GM23248 (cell line): Measurements from ENCODE around the gene RASAL2. TPM values are rescaled to one million over a fixed set of nuclear protein-coding genes. Genes with fewer than 3 reads are reported as not detected.
A peak's percentile ranks its signal among the peaks of the same experiment; 100 is the strongest.

ENCODE experiments used
- DNase-seq: peaks from one replicate; pipeline ENCODE4 v3.0.0-alpha.2; 2015
- H2AFZ ChIP-seq: fragments of 200-600 bp; sonication (generic); 2 replicates; pipeline ENCODE4 v1.6.1; 2016; ENCODE audit warnings: antibody characterized with exemption
- H3F3A ChIP-seq: fragments of 200-600 bp; sonication (generic); 2 replicates; pipeline ENCODE4 v1.6.1; 2016; ENCODE audit warnings: mild to moderate bottlenecking, antibody characterized with exemption, mixed run types; ENCODE audit not compliant: insufficient read depth
- H3K27ac ChIP-seq: fragments of 200-600 bp; sonication (generic); 2 replicates; pipeline ENCODE4 v1.5.1; 2016; ENCODE audit warnings: mild to moderate bottlenecking
- H3K27me3 ChIP-seq: fragments of 200-600 bp; sonication (generic); replicated peaks from 2 replicates; pipeline ENCODE4 v1.6.1; 2016; ENCODE audit warnings: mild to moderate bottlenecking; ENCODE audit not compliant: insufficient read depth
- H3K36me3 ChIP-seq: fragments of 200-600 bp; sonication (generic); 2 replicates; pipeline ENCODE4 v1.6.1; 2016; ENCODE audit warnings: low read depth, mild to moderate bottlenecking
- H3K4me1 ChIP-seq: fragments of 200-600 bp; sonication (generic); 2 replicates; pipeline ENCODE4 v1.6.1; 2016; ENCODE audit warnings: mild to moderate bottlenecking; ENCODE audit not compliant: insufficient read depth
- H3K4me2 ChIP-seq: fragments of 200-600 bp; sonication (generic); one replicate; pipeline ENCODE4 v1.6.1; 2016; ENCODE audit warnings: mild to moderate bottlenecking; ENCODE audit not compliant: unreplicated experiment
- H3K4me3 ChIP-seq: fragments of 200-600 bp; sonication (generic); 2 replicates; pipeline ENCODE4 v1.5.1; 2016; ENCODE audit warnings: mild to moderate bottlenecking
- H3K79me2 ChIP-seq: fragments of 200-600 bp; sonication (generic); 2 replicates; pipeline ENCODE4 v1.6.1; 2016; ENCODE audit warnings: mild to moderate bottlenecking; ENCODE audit not compliant: insufficient read depth
- H3K9ac ChIP-seq: fragments of 200-600 bp; sonication (generic); 2 replicates; pipeline ENCODE4 v1.6.1; 2016; ENCODE audit warnings: mild to moderate bottlenecking
- H3K9me2 ChIP-seq: fragments of 200-600 bp; sonication (generic); 2 replicates; pipeline ENCODE4 v1.6.1; 2016; ENCODE audit warnings: mixed run types, mild to moderate bottlenecking, moderate library complexity; ENCODE audit not compliant: insufficient read depth
- H3K9me3 ChIP-seq: fragments of 200-600 bp; sonication (generic); one replicate; pipeline ENCODE4 v1.6.1; 2017; ENCODE audit warnings: low read depth
- H4K20me1 ChIP-seq: fragments of 200-600 bp; sonication (generic); 2 replicates; pipeline ENCODE4 v1.6.0; 2016; ENCODE audit not compliant: insufficient read depth
- EZH2 ChIP-seq: fragments of 200-600 bp; sonication (generic); IDR thresholded peaks from 2 replicates; pipeline ENCODE4 v1.6.1; 2018; ENCODE audit warnings: antibody characterized with exemption, mild to moderate bottlenecking; ENCODE audit not compliant: insufficient read depth, poor library complexity, severe bottlenecking
- EZH2phosphoT487 ChIP-seq: fragments of 200-600 bp; sonication (generic); IDR thresholded peaks from 2 replicates; pipeline ENCODE4 v1.6.1; 2018; ENCODE audit warnings: antibody characterized with exemption, moderate library complexity, mild to moderate bottlenecking, low read depth; ENCODE audit not compliant: insufficient read depth
- WGBS, 2 experiments: methylation state at CpG; one replicate each; pipeline ENCODE4 v1.1.6; 2015 to 2017; ENCODE audit warnings: low lambda C conversion rate in 2 of 2, low coverage in 1 of 2; ENCODE audit errors: missing lambda C conversion rate in 2 of 2; 5-methylcytosine and 5-hydroxymethylcytosine counted together
- in situ Hi-C: fragments of 300-500 bp; cut with MboI; formaldehyde crosslinking; loops from 2 replicates; pipeline ENCODE4 v1.15.0; 2020
- polyA plus RNA-seq: library from polyadenylated mRNA; unstranded; fragments of >200 nt; fragmentation: Nextera tagmentation; extraction: Ambion mirVana; gene quantifications from 2 replicates; pipeline ENCODE4 v1.2.1, GENCODE V29; 2016
- total RNA-seq: library from RNA; depleted of rRNA; stranded (reverse); fragments of >200 nt; shearing (Covaris generic); gene quantifications from 2 replicates; pipeline ENCODE4 v1.2.3, GENCODE V29; 2014

RASAL2 gene
- total and polyA plus RNA-seq, 2 experiments from 2014 or later: 10.1 to 23.1 TPM

GRCh38 chr1:178341261-178341956 is 247.5 kb downstream of the RASAL2 start:
- H3K9me2 ChIP-seq: no peaks in the 10 kb centered on the region
- in situ Hi-C loops: no loop called here
- peaks cover 82% of the 10 kb centered on the region for H3K79me2 ChIP-seq
- no peaks in the 10 kb centered on the region for H3K9me3 ChIP-seq
- WGBS, 2 experiments: 1 to 2% methylated on average over 10 of the region's 10 CpGs
- no peaks in the 10 kb centered on the region for H3K27me3 ChIP-seq
- H4K20me1 ChIP-seq: no peaks in the 10 kb centered on the region
- DNase-seq: peak; percentile 96
- H3K27ac ChIP-seq: peak overlapping the region; percentile 64
- peak overlapping the region; percentile 91 for H3K4me2 ChIP-seq
- H3K9ac ChIP-seq: peak overlapping the region; percentile 76
- no peak for TF ChIP-seq EZH2
- peaks cover 59% of the 10 kb centered on the region for H3K4me1 ChIP-seq
- no peaks in the 10 kb centered on the region for H3K36me3 ChIP-seq
- H3F3A ChIP-seq: peaks cover 36% of the 10 kb centered on the region
- peak overlapping the region; percentile 75 for H3K4me3 ChIP-seq
- peak overlapping the region; percentile 40; the same call in 1 of the 2 replicates for H2AFZ ChIP-seq

- Histone ChIP-seq H3K4me1 (peaks cover 69% of the 10 kb centered on the region), H3K9ac (no peak overlapping the region), H3K9me2 (no peaks in the 10 kb centered on the region), H2AFZ (no peak overlapping the region), H3K4me3 (no peak overlapping the region), H3K4me2 (no peak overlapping the region), H3K27ac (no peak overlapping the region), H4K20me1 (no peaks in the 10 kb centered on the region), H3K9me3 (no peaks in the 10 kb centered on the region), H3K36me3 (no peaks in the 10 kb centered on the region), H3F3A (peaks cover 41% of the 10 kb centered on the region), H3K79me2 (peaks cover 82% of the 10 kb centered on the region), H3K27me3 (no peaks in the 10 kb centered on the region)
- DNase-seq: no peak
- in situ Hi-C loops: no loop called here
- TF ChIP-seq EZH2 (no peak), EZH2phosphoT487 (no peak)
- 82 to 88% methylated on average over 2 of the region's 2 CpGs for WGBS, 2 experiments
Observed at GRCh38 chr1:178342745-178343144, 248.8 kb downstream of the RASAL2 start.

GRCh38 chr1:178344513-178345091 is 250.7 kb downstream of the RASAL2 start:
- Histone ChIP-seq H3K9ac (peak overlapping the region; percentile 47; the same call in 1 of the 2 replicates), H3K4me3 (peak overlapping the region; percentile 43), H3K36me3 (no peaks in the 10 kb centered on the region), H3K79me2 (peaks cover 80% of the 10 kb centered on the region), H3K27ac (peak overlapping the region; percentile 66), H3K4me1 (peaks cover 67% of the 10 kb centered on the region), H3K4me2 (peak overlapping the region; percentile 69), H3K27me3 (no peaks in the 10 kb centered on the region), H2AFZ (no peak overlapping the region), H3F3A (peaks cover 41% of the 10 kb centered on the region), H3K9me3 (no peaks in the 10 kb centered on the region), H4K20me1 (no peaks in the 10 kb centered on the region), H3K9me2 (no peaks in the 10 kb centered on the region)
- WGBS, 2 experiments: 5 to 7% methylated on average over 5 of the region's 5 CpGs
- no peak for TF ChIP-seq EZH2
- no peak for TF ChIP-seq EZH2phosphoT487
- in situ Hi-C loops: no loop called here
- DNase-seq: peak; percentile 93

GRCh38 chr1:178345238-178345637 is 251.3 kb downstream of the RASAL2 start:
- Histone ChIP-seq H3K4me2 (peak overlapping the region; percentile 69), H3F3A (peaks cover 41% of the 10 kb centered on the region), H3K9me3 (no peaks in the 10 kb centered on the region), H3K27me3 (no peaks in the 10 kb centered on the region), H3K27ac (peak overlapping the region; percentile 66), H2AFZ (no peak overlapping the region), H3K36me3 (no peaks in the 10 kb centered on the region), H3K4me1 (peaks cover 66% of the 10 kb centered on the region), H3K4me3 (0 out of 2 replicates have a peak overlapping the region, but pooled peaks have one; percentile 15), H4K20me1 (no peaks in the 10 kb centered on the region), H3K79me2 (peaks cover 80% of the 10 kb centered on the region), H3K9me2 (no peaks in the 10 kb centered on the region), H3K9ac (peak overlapping the region; percentile 30; the same call in 1 of the 2 replicates)
- in situ Hi-C loops: no loop called here
- 84 to 87% methylated on average over 4 of the region's 4 CpGs for WGBS, 2 experiments
- no peak for TF ChIP-seq EZH2
- no peak for TF ChIP-seq EZH2phosphoT487
- DNase-seq: no peak
